Measurements from ENCODE around the gene ZNF565.

Gene ZNF565

DNA sequence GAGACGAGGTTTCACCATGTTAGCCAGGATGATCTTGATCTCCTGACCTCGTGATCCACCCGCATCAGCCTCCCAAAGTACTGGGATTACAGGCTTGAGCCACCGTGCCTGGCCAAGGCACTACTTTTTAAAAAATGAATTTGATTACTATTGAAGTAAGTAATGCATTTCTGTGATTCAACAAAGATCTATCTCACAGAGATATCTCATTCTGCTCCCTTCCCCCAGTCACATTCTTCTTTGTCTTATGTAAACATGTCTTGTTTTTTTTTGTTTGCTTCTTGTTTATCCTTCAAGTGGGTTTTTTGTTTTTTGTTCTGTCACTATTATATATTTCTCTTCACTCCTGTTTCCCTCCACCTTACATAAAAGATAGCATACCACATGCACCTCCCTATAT, 7.0 kb upstream of the ZNF565 start:
- no peak for TF ChIP-seq GLIS3 (CRISPR knock-in tag; IDR thresholded peaks at IDR 0.05)
- no peak for TF ChIP-seq ESRRG (CRISPR knock-in tag; IDR thresholded peaks at IDR 0.05)
- no peak for TF ChIP-seq CREB5 (CRISPR knock-in tag; IDR thresholded peaks at IDR 0.05; ENCODE audit: low read depth)
- TF ChIP-seq ZC3H10 (CRISPR knock-in tag; IDR thresholded peaks at IDR 0.05) = no peak
- TF ChIP-seq ISL1 (CRISPR knock-in tag; IDR thresholded peaks at IDR 0.05) = no peak
- TF ChIP-seq CSDC2 (CRISPR knock-in tag; IDR thresholded peaks at IDR 0.05) = no peak
- no peak for ATAC-seq

- no peak for ATAC-seq
These were observed 1.0 kb upstream of the ZNF565 start for GRCh38 chr19:36215276-36216123.

DNA sequence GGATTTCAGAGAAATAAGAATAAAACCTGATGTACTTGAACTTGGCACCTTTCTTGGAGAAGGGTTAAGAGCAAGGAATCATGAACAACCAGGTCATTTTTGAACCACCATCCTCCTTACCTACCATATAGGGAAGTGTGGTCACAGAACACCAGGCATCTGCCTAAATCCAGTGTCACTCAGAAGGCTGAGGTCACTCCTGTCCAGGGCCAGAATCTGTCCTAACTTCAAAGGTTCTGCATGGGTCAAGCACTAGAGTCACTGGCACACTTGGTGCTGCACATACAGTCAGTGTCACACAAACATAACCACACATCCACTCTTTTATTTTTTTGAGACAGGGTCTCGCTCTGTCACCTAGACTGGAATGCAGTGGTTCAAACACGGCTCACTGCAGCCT, 1.6 kb downstream of the ZNF565 start:
- TF ChIP-seq ARNTL (CRISPR knock-in tag; IDR thresholded peaks at IDR 0.05; ENCODE audit: borderline replicate concordance, low read depth) (no peak), SNAI2 (CRISPR knock-in tag; IDR thresholded peaks at IDR 0.05) (no peak), BACH2 (CRISPR knock-in tag; IDR thresholded peaks at IDR 0.05; ENCODE audit: borderline replicate concordance) (no peak), GLIS3 (CRISPR knock-in tag; IDR thresholded peaks at IDR 0.05) (no peak), ZNF70 (CRISPR knock-in tag; IDR thresholded peaks at IDR 0.05) (no peak), OSR1 (CRISPR knock-in tag; IDR thresholded peaks at IDR 0.05) (no peak), RARB (CRISPR knock-in tag; IDR thresholded peaks at IDR 0.05) (no peak), TCF4 (CRISPR knock-in tag; IDR thresholded peaks at IDR 0.05; ENCODE audit: borderline replicate concordance) (no peak), ZNF8 (CRISPR knock-in tag; IDR thresholded peaks at IDR 0.05) (no peak), TSHZ2 (CRISPR knock-in tag; IDR thresholded peaks at IDR 0.05) (no peak), ZNF565 (CRISPR knock-in tag; conservative IDR thresholded peaks at IDR 0.05; ENCODE audit: low read depth) (no peak), ESRRG (CRISPR knock-in tag; IDR thresholded peaks at IDR 0.05) (no peak)
- TF ChIP-seq, protein P1, sequence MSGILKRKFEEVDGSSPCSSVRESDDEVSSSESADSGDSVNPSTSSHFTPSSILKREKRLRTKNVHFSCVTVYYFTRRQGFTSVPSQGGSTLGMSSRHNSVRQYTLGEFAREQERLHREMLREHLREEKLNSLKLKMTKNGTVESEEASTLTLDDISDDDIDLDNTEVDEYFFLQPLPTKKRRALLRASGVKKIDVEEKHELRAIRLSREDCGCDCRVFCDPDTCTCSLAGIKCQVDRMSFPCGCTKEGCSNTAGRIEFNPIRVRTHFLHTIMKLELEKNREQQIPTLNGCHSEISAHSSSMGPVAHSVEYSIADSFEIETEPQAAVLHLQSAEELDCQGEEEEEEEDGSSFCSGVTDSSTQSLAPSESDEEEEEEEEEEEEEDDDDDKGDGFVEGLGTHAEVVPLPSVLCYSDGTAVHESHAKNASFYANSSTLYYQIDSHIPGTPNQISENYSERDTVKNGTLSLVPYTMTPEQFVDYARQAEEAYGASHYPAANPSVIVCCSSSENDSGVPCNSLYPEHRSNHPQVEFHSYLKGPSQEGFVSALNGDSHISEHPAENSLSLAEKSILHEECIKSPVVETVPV (CRISPR knock-in tag; IDR thresholded peaks at IDR 0.05) = no peak
- ATAC-seq = no peak

More at GRCh38 chr19:36215276-36216123, 1.0 kb upstream of the ZNF565 start:
- TF ChIP-seq GLIS3 (CRISPR knock-in tag; IDR thresholded peaks at IDR 0.05) (0 out of 2 replicates have a peak, but pooled peaks have one; percentile 75), ZFP30 (CRISPR knock-in tag; IDR thresholded peaks at IDR 0.05) (no peak), ZFP3 (CRISPR knock-in tag; IDR thresholded peaks at IDR 0.05) (peak; percentile 51; the same call in 1 of the 2 replicates), ZNF70 (CRISPR knock-in tag; IDR thresholded peaks at IDR 0.05) (0 out of 2 replicates have a peak, but pooled peaks have one; percentile 8), ESRRG (CRISPR knock-in tag; IDR thresholded peaks at IDR 0.05) (0 out of 2 replicates have a peak, but pooled peaks have one; percentile 76), SNAI2 (CRISPR knock-in tag; IDR thresholded peaks at IDR 0.05) (no peak)

- ATAC-seq = no peak
- TF ChIP-seq ISL1 (CRISPR knock-in tag; IDR thresholded peaks at IDR 0.05) = no peak
- no peak for TF ChIP-seq TOX (CRISPR knock-in tag; IDR thresholded peaks at IDR 0.05; ENCODE audit: borderline replicate concordance)
- no peak for TF ChIP-seq TCF4 (CRISPR knock-in tag; IDR thresholded peaks at IDR 0.05; ENCODE audit: borderline replicate concordance)
- TF ChIP-seq RARB (CRISPR knock-in tag; IDR thresholded peaks at IDR 0.05) = no peak
- no peak for TF ChIP-seq ZNF8 (CRISPR knock-in tag; IDR thresholded peaks at IDR 0.05)
- TF ChIP-seq TSHZ2 (CRISPR knock-in tag; IDR thresholded peaks at IDR 0.05) = no peak
- TF ChIP-seq, protein P2, sequence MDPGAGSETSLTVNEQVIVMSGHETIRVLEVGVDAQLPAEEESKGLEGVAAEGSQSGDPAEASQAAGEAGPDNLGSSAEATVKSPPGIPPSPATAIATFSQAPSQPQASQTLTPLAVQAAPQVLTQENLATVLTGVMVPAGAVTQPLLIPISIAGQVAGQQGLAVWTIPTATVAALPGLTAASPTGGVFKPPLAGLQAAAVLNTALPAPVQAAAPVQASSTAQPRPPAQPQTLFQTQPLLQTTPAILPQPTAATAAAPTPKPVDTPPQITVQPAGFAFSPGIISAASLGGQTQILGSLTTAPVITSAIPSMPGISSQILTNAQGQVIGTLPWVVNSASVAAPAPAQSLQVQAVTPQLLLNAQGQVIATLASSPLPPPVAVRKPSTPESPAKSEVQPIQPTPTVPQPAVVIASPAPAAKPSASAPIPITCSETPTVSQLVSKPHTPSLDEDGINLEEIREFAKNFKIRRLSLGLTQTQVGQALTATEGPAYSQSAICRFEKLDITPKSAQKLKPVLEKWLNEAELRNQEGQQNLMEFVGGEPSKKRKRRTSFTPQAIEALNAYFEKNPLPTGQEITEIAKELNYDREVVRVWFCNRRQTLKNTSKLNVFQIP (CRISPR knock-in tag; IDR thresholded peaks at IDR 0.05; ENCODE audit: borderline replicate concordance, low read depth) = no peak
- TF ChIP-seq, protein P1 (CRISPR knock-in tag; IDR thresholded peaks at IDR 0.05) = no peak
- no peak for TF ChIP-seq ZFP3 (CRISPR knock-in tag; IDR thresholded peaks at IDR 0.05)
- no peak for TF ChIP-seq ARNTL (CRISPR knock-in tag; IDR thresholded peaks at IDR 0.05; ENCODE audit: borderline replicate concordance, low read depth)
- no peak for TF ChIP-seq CREB5 (CRISPR knock-in tag; IDR thresholded peaks at IDR 0.05; ENCODE audit: low read depth)
These were observed 4.0 kb downstream of the ZNF565 start for GRCh38 chr19:36210497-36210896.
